GM10248 (cell line): ENCODE results near the gene RASAL2.

Source experiments
- CTCF ChIA-PET: fragments of 300-600 bp; sonication (Branson Sonifier 250); formaldehyde crosslinking; extraction: SDS; loops from one replicate; lab custom pipeline; 2021; ENCODE audit warnings: antibody characterized with exemption; lab: Yijun Ruan, JAX
- POLR2A ChIA-PET: fragments of 350-650 bp; sonication (Branson Sonifier 250); formaldehyde crosslinking; extraction: SDS; loops from one replicate; lab custom pipeline; 2020; ENCODE audit warnings: antibody characterized with exemption; lab: Yijun Ruan, JAX
- DNase-seq: peaks from one replicate; pipeline ENCODE4 v3.0.0; 2012; ENCODE audit errors: extremely low spot score
- TF ChIP-seq, protein P1 (sequence below): IDR thresholded peaks from 2 replicates; pipeline ENCODE4 v1.5.1; 2012; ENCODE audit warnings: mild to moderate bottlenecking, low read depth; ENCODE audit errors: extremely low read depth, missing control alignments, control extremely low read depth

Gene RASAL2

DNA sequence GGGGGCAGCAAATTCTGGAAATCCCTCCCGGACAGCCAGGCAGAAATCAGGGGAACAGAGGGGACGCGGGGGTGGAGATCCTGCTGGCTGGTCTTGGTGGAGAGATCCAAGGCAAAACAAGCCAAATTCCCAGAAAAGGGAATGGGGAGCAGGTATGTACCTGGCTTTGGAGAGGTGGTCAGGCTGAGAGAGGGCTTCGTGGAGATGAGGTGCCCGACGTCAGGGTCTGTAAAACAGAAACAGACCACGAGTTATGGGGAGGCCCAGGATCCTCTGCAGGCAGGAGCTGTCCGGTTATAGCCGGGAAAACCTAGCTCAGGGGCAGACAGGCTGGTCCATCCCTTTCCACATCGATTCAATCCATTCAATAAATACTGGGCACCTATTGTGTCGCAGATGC, 398.4 kb downstream of the RASAL2 start:
- CTCF ChIA-PET, result interaction anchor here (1.8 kb wide), 1 partner anchor 10 kb away, joined by 8 read pairs; no protein-coding TSS in a partner anchor
- no peak for DNase-seq
- POLR2A ChIA-PET, result no interaction called here
- TF ChIP-seq, protein P1, sequence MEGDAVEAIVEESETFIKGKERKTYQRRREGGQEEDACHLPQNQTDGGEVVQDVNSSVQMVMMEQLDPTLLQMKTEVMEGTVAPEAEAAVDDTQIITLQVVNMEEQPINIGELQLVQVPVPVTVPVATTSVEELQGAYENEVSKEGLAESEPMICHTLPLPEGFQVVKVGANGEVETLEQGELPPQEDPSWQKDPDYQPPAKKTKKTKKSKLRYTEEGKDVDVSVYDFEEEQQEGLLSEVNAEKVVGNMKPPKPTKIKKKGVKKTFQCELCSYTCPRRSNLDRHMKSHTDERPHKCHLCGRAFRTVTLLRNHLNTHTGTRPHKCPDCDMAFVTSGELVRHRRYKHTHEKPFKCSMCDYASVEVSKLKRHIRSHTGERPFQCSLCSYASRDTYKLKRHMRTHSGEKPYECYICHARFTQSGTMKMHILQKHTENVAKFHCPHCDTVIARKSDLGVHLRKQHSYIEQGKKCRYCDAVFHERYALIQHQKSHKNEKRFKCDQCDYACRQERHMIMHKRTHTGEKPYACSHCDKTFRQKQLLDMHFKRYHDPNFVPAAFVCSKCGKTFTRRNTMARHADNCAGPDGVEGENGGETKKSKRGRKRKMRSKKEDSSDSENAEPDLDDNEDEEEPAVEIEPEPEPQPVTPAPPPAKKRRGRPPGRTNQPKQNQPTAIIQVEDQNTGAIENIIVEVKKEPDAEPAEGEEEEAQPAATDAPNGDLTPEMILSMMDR, result no peak

DNA sequence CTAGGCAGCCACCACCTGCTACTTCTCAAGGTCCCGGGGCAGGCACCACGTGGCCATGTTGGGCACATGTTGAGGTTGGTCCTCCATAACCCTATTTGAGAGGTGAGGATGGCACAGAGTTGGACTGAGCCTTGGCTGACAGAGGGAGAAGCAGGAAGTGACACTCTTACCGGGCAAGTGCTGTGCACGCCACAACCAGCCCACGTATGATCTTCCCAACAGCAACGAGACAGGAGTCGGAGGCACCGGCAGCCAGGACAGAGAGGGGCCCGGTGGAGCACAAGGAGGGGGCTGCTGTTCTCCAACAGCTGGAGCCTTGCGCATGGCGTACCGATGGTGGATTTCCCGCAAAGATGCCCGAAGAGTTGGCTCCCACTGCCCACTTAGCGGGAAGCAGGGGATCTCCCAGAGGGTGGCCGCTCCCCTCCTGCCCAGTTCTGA, 399.4 kb downstream of the RASAL2 start:
- POLR2A ChIA-PET, result no interaction called here
- TF ChIP-seq, protein P1, result no peak
- CTCF ChIA-PET, result interaction anchor here (1.8 kb wide), 1 partner anchor 9 kb away, joined by 8 read pairs; no protein-coding TSS in a partner anchor
- peak; percentile 8 for DNase-seq

DNA sequence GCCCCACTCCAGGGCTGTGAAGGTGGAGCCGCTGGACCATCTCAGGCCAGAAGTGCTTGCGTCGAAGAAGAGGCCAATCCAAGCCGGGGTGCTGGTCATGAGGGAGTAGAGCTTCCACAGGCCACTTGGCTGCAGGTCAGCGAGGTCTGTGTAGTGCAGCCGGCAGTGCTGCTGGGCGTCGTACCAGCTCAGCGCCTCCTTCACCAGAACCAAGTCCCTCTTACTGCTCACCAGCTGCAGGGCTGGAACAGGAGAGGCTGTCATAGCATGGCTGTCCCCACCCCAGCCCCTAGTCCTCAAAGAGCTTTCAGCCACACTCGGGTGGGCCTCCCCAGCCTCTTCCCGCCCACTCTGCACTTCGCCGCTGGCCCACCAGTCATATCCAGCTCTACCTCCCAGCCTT, 400.7 kb downstream of the RASAL2 start:
- ChIA-PET POLR2A (no interaction called here), CTCF (interaction anchor here (1.3 to 1.6 kb wide), 3 partner anchors 9 to 183 kb away, joined by 4 read pairs; no protein-coding TSS in a partner anchor)
- DNase-seq, result no peak
- TF ChIP-seq, protein P1, result no peak

DNA sequence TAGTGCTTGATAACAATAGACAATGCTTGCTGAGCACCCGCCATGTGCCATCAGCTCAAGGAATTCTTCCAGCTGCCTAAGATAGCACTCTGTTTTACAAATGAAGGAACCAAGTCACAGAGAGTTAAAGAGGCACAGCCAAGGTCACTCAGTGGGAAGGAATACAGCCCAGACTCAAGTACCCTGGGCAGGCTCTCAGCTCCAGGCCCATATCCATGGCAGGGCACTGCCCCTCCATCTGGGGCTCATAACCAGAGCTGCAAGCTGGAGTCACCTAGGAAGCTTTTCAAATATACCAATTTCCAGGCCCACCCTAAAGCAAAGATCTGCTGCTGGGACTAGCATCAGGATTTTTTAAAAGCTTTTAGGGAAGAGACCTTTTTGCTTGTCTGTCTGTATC, 401.3 kb downstream of the RASAL2 start:
- DNase-seq, result no peak
- ChIA-PET POLR2A (no interaction called here), CTCF (interaction anchor here (0.8 to 1.6 kb wide), 4 partner anchors 9 to 184 kb away, joined by 3 to 4 read pairs (median 4); no protein-coding TSS in a partner anchor)
- TF ChIP-seq, protein P1, result no peak

DNA sequence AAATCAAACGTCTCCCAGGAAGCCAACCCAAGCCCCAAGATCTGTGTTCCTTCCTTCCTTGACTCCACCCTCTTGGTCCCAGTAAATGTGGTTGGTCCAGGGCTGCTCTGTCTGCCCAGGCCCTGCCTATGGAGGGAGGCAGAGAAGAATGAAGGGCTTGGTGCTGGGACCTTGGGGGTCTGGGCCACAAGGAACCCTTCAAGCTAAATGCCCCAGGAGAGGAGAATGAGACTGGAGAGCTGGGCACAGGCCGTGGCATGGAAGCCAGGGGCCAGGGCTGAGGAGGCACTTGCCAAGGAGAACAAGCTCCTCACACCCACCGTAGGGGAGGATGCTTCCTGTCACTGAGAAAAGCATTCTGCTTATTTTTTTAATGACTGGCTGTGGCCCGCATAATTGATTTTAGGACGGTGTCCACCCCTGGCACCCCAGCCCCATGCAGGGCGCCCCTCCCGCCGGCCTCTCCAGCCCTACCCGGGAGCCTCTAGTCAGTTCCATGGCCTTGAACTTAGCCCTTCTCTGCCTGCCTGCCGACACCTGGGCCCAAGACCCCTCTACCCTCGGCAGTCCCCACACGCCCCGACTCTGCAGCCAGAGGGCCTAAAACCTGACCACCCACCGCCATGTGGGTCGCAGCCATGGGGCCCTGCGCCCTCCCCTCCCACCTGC, 402.0 kb downstream of the RASAL2 start:
- TF ChIP-seq, protein P1, result no peak
- DNase-seq, result no peak
- POLR2A ChIA-PET, result no interaction called here
- CTCF ChIA-PET, result interaction anchor here (0.8 to 1.7 kb wide), 4 partner anchors 8 to 185 kb away, joined by 3 to 4 read pairs (median 4); no protein-coding TSS in a partner anchor

DNA sequence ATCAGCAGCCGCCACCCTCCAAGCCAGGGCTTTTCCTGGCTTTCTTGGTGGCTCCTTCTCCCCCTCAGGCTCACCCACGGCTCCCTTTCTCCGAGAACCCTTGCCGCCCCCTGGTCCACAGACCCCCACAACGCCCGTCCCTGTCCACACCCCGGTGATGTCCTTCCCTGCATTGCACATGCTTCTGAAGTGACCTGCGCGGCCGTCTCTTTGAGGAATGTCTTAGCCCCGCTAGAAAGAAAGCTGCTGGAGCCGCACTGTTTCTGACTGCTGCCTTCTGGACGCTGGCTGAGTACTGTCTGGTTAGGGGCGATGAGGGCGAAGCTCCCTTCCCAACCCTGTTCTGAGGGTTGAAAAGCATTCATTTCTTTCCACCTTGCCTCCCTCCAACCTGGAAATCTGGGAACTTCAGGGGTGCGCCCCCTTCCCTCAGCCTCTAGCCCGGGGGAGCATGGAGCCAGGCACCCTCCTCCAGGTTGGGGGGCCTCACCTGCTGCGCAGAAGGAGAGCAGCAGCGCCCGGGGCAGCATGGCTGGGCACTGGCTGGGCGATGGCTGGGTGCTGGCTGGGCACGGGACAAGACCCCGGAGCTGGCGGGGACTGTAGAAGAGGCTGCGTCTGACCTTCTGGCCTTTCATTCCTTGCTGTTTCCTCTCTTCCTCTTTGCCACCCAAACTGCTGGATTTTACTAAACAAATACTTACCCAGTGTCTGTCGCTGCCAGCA, 402.7 kb downstream of the RASAL2 start, which contains the start of gene CLEC20A:
Gene CLEC20A, minus strand, starts transcription at position 555 of the 726 bp plus-strand sequence. Its CDS starts 25 bp downstream, at position 530.
- POLR2A ChIA-PET, result no interaction called here
- CTCF ChIA-PET, result interaction anchor here (1.5 to 1.7 kb wide), 2 partner anchors 7 to 9 kb away, joined by 4 read pairs; no protein-coding TSS in a partner anchor
- DNase-seq, result no peak
- TF ChIP-seq, protein P1, result no peak
